Testis (tissue), 3 donors: ENCODE data around the gene PRPH. TPM values are rescaled to one million over a fixed set of nuclear protein-coding genes. Genes with fewer than 3 reads are reported as not detected.

Experiments
- DNase-seq: peaks from one replicate; pipeline ENCODE4 v3.0.0-alpha.2; 2019
- H3K27ac ChIP-seq, 2 donors: fragments of 200-600 bp; sonication (generic); one replicate each; pipeline ENCODE4 v1.5.1; 2019
- H3K27me3 ChIP-seq: fragments of 200-600 bp; sonication (generic); one replicate; pipeline ENCODE4 v1.5.1; 2019
- H3K36me3 ChIP-seq: fragments of 200-600 bp; sonication (generic); one replicate; pipeline ENCODE4 v1.5.1; 2017; ENCODE audit warnings: low read depth; ENCODE audit errors: missing control alignments
- H3K4me1 ChIP-seq: fragments of 200-600 bp; sonication (generic); one replicate; pipeline ENCODE4 v1.5.1; 2019
- H3K4me3 ChIP-seq, 2 donors: fragments of 200-600 bp; sonication (generic); one replicate each; pipeline ENCODE4 v1.5.1; 2017 to 2019
- H3K9me3 ChIP-seq: fragments of 200-600 bp; sonication (generic); one replicate; pipeline ENCODE4 v1.5.1; 2017
- POLR2A ChIP-seq: fragments of 450-650 bp; IDR thresholded peaks from one replicate; pipeline ENCODE4 v1.6.1; 2017; ENCODE audit warnings: antibody characterized with exemption, mild to moderate bottlenecking, moderate library complexity
- WGBS, 2 donors: methylation state at CpG; one replicate each; pipeline ENCODE4 v1.1.5; 2018; 5-methylcytosine and 5-hydroxymethylcytosine counted together
- intact Hi-C: fragments of 100-400 bp; cut with DNase I; formaldehyde crosslinking; loops from one replicate; pipeline ENCODE4 v1.15.1; 2023; ENCODE audit warnings: low total_unique reads
- polyA plus RNA-seq: library from polyadenylated mRNA; stranded (reverse); fragments of 350-450 nt; fragmentation: Illumina TruSeq; extraction: RNeasy Lipid Tissue Mini Kit (QIAGEN cat#74804); gene quantifications from one replicate; pipeline ENCODE4 v1.2.3, GENCODE V29; 2014; ENCODE audit warnings: low read depth, low replicate concordance; ENCODE audit not compliant: insufficient read depth
- total RNA-seq, 2 donors: library from RNA; depleted of rRNA; stranded (reverse); fragments of >200 nt; gene quantifications; one replicate each; pipeline ENCODE4 v1.2.3, GENCODE V29; 2016
- TF ChIP-seq, protein P1 (sequence below), 3 experiments: fragments of 450-650 bp in 2 of 3; fragments of 200-600 bp in 1 of 3; sonication (generic) in 1 of 3; IDR thresholded peaks; one replicate each; pipeline ENCODE4 v1.5.1; 2016 to 2019; ENCODE audit warnings: antibody characterized with exemption in 3 of 3, mild to moderate bottlenecking in 2 of 3, moderate library complexity in 1 of 3

Gene PRPH
- total and polyA plus RNA-seq, 3 donors from 2014 or later = 36.5 to 112 (median 50.0) TPM

DNA sequence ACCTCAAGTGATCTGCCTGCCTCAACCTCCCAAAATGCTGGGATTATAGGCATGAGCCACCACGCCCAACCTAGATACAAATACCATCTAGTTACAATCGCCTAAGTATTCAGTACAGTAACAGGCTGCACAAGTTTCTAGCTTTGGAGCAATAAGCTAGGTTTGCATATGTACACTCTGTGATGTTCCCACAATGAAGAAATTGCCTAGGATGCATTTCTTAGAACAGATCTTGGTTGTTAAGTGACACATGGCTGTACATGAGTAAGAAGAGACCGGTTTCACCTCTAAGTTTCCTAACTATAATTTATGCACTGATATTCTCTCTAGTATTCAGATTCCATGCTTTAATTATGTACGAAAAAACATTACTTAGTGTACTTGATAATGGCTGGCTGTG lies 35.5 kb upstream of the PRPH start:
- intact Hi-C loops = no loop called here
- Histone ChIP-seq H3K27me3 (no peaks in the 10 kb centered on the region), H3K4me1 (peaks cover 47% of the 10 kb centered on the region), H3K27ac (peak overlapping the region in 1 of 2 donors; percentile 68), H3K9me3 (no peaks in the 10 kb centered on the region), H3K36me3 (no peaks in the 10 kb centered on the region), H3K4me3 (no peak overlapping the region)
- WGBS, 2 donors = 61 to 62% methylated on average over 4 of the region's 4 CpGs
- TF ChIP-seq, protein P1, sequence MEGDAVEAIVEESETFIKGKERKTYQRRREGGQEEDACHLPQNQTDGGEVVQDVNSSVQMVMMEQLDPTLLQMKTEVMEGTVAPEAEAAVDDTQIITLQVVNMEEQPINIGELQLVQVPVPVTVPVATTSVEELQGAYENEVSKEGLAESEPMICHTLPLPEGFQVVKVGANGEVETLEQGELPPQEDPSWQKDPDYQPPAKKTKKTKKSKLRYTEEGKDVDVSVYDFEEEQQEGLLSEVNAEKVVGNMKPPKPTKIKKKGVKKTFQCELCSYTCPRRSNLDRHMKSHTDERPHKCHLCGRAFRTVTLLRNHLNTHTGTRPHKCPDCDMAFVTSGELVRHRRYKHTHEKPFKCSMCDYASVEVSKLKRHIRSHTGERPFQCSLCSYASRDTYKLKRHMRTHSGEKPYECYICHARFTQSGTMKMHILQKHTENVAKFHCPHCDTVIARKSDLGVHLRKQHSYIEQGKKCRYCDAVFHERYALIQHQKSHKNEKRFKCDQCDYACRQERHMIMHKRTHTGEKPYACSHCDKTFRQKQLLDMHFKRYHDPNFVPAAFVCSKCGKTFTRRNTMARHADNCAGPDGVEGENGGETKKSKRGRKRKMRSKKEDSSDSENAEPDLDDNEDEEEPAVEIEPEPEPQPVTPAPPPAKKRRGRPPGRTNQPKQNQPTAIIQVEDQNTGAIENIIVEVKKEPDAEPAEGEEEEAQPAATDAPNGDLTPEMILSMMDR (IDR thresholded peaks at IDR 0.05) = no peak
- TF ChIP-seq POLR2A = no peak
- no peak for DNase-seq

DNA sequence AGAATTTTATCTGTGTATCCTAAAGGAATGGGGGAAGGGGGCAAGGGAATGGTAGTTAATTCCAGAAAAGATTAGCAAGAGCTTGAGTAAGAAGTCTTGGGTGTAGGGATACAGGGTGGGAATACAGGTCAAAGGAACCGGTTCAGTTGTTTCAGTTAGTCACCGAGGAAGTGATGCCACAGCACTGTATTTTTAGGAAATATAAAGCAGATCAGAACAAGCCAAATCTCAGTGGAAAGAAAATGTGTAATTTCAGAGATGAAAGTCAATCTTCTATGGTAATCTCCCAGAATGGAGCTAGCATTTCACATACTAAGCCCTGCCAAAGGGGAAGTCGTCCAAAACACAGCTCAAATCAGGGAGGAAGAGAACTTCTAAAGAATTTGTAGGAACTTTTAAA lies 34.8 kb upstream of the PRPH start:
- peaks cover 42% of the 10 kb centered on the region for H3K4me1 ChIP-seq
- intact Hi-C loops = no loop called here
- no peak for TF ChIP-seq POLR2A
- TF ChIP-seq, protein P1 (IDR thresholded peaks at IDR 0.05) = no peak
- no peak for DNase-seq
- H3K27ac ChIP-seq = peak overlapping the region; percentile 52 to 68
- H3K4me3 ChIP-seq = no peak overlapping the region
- H3K9me3 ChIP-seq = no peaks in the 10 kb centered on the region
- 36 to 41% methylated on average over 3 of the region's 3 CpGs for WGBS, 2 donors
- H3K36me3 ChIP-seq = no peaks in the 10 kb centered on the region
- H3K27me3 ChIP-seq = no peaks in the 10 kb centered on the region

DNA sequence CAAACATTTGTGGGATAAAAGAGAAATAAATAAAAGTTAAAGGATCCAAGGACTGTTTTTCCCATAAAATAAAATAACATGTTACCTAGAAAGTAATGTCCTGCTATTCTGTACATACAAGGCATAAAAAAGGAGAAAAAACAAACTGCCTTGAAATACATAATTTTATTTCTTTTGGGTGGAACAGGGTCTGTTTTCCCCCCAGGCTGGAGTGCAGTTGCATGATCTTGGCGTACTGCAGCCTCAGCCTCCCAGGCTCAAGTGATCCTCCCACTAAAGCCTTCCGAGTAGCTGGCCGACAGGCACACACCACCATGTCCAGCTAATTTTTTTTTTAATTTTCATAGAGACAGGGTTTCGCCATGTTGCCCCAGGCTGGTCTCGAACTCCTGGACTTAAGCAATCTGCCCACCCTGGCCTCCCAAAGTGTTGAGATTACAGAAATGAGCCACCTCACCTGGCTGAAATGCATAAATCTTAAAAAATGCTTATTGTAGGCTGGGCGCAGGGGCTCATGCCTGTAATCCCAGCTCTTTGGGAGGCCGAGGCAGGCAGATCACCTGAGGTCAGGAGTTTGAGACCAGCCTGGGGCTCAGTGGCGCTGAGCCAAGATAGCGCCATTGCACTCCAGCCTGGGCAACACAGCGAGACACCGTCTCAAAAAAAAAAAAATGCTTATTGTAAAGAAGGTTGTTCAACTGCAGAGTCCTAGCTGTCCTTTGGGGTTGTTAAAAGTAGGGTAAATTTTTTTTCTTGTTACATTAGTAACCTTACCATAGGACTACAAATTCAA lies 34.2 kb upstream of the PRPH start:
- TF ChIP-seq, protein P1 (IDR thresholded peaks at IDR 0.05) = no peak
- no peak for TF ChIP-seq POLR2A
- WGBS, 2 donors = 69 to 76% methylated on average over 11 of the region's 11 CpGs
- Histone ChIP-seq H3K27me3 (no peaks in the 10 kb centered on the region), H3K4me3 (no peak overlapping the region), H3K36me3 (no peaks in the 10 kb centered on the region), H3K9me3 (no peaks in the 10 kb centered on the region), H3K4me1 (peaks cover 42% of the 10 kb centered on the region), H3K27ac (peak overlapping the region; percentile 52 to 68)
- intact Hi-C loops = no loop called here
- peak; percentile 32 for DNase-seq

DNA sequence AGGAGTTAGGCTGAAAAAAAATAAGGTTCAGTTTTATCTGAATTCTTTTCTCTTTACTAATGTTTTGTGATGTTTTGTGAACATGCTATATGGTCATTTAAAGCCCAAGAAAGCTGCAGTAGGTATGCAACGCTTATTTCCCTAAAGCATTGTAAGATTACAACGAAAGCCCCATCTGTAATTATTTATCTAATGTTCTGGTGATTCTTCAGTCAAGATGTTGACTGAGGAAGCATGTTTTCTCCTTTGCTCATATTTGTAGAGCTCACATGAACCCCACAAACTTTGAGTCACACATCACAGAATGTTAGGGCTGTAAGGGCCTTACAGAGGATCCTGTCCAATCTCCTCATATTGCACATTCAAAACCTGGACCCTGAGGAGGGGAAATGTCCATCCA lies 33.2 kb upstream of the PRPH start:
- WGBS, 2 donors = 79 to 86% methylated on average over 2 of the region's 2 CpGs
- H3K27ac ChIP-seq = peak overlapping the region in 1 of 2 donors; percentile 68

More for the DNA sequence above, 33.2 kb upstream of the PRPH start:
- Histone ChIP-seq H3K27me3 (no peaks in the 10 kb centered on the region), H3K4me3 (no peak overlapping the region), H3K36me3 (no peaks in the 10 kb centered on the region), H3K4me1 (peaks cover 37% of the 10 kb centered on the region), H3K9me3 (no peaks in the 10 kb centered on the region)
- TF ChIP-seq POLR2A = no peak
- TF ChIP-seq, protein P1 (IDR thresholded peaks at IDR 0.05) = no peak
- intact Hi-C loops = no loop called here
- DNase-seq = no peak
